HG02884 (cell line): ENCODE data around the gene AIMP1.
"Not testable (repeated sequence)": the region's sequence is repeated elsewhere in the genome, so short reads cannot be mapped to it uniquely, and the experiment has no call there.

Experiments used
- ATAC-seq: cut with Tn5 transposase; IDR thresholded peaks from one replicate; pipeline ENCODE4 v1.9.1; 2021; ENCODE audit warnings: mild to moderate bottlenecking, moderate library complexity; ENCODE audit not compliant: unreplicated experiment

Gene AIMP1

DNA sequence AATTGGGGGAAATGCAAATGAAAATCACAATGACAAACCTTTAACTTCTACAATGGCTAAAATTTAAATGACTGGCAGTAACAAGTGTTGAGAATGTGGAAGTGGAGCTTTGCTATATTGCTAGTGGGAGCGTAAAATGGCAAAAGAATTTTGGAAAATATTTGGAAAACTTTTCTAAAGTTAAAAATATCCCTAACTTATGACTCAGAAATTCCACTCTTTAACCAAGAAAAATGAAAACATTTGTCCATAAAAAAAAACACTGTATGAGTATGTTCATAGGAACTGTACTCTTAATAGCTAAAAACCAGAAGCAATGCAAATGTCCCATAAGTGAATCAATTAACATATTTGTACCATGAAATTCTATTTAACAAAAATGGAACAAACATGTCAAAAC, 4.0 kb upstream of the AIMP1 start:
- ATAC-seq: no peak

DNA sequence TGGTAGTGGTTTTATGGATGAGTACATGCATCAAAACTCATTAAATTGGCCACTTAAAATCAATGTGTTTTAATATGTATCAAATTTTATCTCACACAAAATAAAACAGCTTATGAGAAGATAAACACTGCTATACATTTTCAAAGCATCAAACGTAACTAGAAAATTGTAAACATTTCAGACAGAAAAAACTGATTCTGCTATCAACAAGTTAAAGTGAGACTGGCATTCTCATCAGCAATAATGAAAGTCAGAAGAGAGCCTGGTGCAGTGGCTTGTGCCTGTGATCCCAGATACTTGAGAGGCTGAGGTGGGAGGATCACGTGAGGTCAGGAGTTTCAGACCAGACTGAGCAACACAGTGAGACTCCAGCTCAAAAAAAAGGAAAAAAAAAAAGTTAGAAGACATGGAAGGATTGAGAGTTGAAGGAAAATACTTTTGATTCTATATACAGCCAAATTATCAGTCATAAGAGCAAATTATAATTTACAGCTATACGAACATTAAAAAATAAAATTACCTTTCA, 3.3 kb upstream of the AIMP1 start:
- no peak for ATAC-seq

DNA sequence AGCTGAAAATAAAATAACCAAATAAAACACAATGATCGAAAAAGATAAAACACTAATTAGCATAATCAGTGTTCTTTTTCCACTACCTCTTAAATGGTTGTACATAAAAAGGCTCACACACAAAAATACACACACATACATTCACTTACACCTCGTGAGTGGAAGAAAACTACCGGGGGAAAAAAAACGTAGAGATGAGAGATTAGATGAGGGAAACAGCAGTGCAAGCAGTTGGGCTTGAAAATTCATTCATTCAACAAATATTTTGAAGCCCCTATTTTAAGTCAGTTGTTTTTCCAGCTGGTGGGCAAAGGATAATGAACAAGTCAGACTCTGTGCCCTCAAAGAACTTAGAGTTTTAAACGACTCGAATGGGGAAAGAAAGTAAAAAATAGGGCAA, 1.4 kb upstream of the AIMP1 start:
- ATAC-seq: no peak

DNA sequence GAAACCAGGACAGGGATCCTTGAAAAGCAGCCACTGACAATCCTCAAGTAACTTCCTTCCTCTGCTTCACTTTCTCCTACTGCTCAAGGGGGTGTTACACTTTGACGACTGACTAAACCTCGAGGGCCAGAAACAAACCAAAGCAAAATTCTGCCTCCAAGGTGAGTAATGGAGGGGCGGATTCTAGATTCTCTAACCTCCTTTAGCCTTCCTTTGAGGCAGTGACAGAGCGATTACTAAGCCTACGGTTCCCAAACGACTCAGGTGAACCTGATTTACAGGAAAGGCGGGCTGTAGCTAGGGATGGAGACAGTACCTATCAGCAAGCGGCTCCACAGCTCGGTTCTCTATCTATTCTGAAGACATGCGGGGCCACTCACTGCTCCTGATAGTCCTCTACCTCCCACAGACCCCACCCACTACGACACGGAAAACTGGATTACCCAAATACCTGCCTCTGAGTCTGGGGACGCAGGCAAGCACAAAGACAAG, 828 bp upstream of the AIMP1 start:
- ATAC-seq: peak; percentile 24

DNA sequence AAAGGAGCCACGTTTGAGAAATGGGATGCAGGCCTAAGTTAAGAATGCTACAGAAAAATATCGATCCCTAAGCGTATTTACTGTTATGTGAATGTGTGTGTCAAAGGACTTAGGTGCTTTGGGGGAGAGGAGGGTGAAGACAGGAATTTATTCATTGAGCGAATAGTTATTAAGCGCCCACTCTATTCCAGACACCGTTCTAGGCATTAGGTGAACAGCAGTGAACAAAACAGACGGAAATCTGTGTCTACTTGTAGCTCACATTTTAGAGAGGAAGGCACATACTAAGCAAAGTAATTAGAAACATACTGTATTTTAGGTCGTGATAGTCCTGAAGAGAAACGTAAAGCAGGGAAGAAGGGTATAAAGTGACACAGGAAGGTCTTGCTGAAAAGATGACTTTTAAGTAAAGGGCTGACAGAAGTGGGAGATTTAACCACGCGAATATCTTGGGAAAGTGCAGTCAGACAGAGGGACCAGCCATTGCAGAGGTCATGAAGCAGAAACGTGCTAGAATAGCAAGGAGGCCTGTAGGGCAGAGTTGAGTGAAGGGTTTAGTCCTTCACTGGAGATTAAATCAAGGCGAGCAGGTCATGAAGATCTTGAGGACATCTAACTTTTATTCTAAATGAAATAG, 541 bp downstream of the AIMP1 start:
- ATAC-seq: peak; percentile 6

DNA sequence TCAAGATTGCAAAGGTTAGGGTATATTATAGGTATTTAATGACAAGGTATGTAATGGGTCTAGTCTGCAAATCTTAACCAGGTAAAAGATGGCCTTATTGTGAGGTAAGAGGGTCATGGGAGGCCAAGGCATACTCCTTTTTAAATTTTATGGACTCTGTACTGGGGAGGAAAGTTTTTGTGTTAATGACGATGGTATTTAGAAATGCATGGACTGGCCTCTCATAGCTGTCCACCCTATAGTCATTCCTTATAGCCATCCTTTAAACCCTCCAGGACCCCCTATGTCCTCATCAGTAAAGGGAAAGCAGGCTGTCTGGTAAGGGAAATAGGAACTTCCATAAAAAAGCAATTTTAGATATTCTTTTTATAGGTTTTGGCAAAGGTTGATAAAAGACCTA, 1.5 kb downstream of the AIMP1 start:
- no peak for ATAC-seq

DNA sequence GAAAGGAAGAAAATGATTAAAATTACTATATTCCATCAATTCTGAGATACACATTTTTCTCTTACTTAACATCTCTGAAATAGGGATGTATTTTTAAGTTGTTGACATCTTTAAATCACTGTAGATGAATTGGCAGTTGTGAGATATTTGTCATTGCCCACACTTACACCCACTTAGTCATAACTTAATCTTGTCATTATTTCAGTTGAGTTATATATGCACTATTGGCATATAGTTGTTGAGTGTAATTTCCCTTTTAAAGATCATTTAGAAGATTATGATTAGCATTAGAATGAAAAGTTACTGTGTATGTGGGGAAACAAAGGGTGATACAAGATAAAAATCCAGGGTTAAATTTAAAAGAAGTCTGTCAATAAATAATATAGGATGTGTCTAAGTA, 2.2 kb downstream of the AIMP1 start:
- ATAC-seq: no peak

DNA sequence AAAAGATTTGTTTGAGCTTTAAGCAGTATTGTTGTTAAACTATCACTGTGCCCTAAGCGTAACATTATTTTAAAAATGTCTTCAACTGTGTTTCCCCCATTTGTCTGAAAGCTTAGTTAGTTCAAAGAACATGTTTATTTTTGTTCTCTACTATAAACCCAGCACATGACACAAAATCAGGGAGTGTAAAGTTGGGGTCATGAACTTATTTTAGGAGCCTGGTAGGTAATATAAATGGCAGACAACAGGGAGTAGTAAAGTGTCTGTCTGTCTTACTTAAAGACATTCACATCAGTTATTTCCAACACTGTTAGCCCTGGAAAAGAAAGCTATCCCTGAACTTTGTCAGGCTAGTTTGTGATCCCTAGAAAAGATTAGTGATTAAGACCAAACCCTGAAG, 3.9 kb downstream of the AIMP1 start:
- no peak for ATAC-seq

DNA sequence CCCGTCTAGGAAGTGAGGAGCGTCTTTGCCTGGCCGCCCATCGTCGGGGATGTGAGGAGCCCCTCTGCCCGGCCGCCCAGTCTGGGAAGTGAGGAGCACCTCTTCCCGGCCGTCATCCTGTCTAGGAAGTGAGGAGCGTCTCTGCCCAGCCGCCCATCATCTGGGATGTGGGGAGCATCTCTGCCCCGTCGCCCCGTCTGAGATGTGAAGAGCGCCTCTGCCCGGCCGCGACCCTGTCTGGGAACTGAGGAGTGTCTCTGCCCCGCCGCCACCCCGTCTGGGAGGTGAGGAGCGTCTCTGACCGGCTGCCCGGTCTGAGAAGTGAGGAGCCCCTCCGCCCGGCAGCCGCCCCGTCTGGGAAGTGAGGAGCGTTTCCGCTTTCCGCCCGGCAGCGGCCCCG, 4.8 kb downstream of the AIMP1 start:
- ATAC-seq: not testable (repeated sequence)

DNA sequence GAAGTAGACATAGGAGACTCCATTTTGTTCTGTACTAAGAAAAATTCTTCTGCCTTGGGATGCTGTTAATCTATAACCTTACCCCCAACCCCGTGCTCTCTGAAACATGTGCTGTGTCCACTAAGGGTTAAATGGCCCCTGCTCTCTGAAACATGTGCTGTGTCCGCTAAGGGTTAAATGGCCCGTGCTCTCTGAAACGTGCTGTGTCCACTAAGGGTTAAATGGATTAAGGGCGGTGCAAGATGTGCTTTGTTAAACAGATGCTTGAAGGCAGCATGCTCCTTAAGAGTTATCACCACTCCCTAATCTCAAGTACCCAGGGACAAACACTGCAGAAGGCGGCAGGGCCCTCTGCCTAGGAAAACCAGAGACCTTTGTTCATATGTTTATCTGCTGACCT, 5.5 kb downstream of the AIMP1 start:
- ATAC-seq: not testable (repeated sequence)

DNA sequence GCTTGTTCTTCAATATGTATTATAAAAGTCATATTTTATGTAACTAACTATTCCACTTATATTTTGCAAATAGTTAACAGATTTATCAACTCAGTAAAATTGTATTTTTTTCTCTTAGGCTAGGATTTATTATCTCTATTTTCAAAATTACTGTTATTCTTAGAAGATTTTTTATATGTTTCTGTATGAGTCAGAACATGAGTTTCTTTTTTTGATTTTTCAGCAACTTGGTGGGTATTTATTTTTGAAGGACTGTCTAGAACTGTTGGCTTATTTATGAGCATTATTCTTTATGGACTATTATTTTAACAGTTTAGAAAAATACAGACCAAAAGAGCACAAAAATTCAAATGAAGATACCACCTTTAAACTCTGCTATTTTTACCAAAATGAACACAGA, 6.8 kb downstream of the AIMP1 start:
- no peak for ATAC-seq

DNA sequence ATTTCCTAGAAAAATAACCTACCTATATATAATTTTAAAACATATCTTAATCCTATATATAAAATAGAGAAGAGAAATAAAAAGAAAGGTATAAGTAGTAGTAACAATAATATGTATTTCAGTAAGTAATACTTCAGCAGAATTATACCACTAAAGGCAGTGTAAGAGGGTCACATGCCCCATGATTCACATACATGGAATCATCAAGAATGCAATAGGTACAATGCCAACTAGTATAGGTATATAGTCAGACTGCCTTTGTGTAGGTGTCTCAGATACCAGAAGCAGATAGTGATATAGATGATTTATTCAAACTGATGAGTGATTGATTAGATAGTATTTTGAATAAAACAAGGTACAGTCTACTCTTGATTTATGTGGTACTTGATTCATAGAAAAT, 9.4 kb downstream of the AIMP1 start:
- ATAC-seq: no peak

DNA sequence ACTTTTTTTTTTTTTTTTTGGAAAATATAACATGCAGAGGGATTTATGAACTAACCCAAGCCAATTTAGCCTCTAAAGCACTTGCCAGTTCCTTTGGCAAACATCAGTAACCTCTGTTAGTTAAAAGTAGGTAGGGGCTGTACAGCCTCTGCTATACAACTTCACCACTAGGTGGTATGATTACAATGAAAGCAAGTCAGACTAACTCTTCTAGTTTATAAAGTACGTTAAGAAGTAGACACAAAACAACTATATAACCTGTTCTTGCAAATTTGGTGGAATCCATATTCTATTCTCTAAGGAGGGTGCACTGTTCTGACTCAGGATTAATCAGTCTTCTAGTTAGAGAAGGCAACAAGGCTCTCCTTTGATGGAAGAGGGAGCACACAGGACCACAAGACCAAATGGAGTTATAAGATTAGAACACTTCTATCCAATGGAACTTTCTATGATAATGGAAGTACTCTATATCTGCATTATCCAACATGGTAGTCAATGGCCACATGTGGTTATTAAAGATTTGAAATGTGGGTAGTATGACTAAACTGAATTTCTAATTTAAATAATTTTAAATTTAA, 12.8 kb downstream of the AIMP1 start:
- peak; percentile 87 for ATAC-seq

DNA sequence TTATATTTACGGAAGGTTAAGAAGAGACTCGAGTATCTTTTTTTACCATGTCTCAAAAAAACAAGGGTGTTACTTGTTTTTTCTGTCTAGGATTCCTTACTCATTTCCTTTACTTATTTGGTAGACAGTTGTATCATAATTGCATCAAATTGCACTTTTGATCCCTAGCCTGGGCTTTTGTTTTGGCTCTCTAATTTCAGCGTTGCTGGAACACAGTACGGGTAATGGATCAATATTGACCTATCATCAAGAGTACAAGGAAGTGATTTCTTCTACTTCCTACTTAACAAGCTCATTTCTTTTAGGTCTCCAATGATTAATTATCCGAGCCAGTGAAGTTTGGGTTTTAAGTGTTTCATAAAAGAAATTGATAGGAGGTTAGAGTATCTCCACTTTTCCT, 16.8 kb downstream of the AIMP1 start:
- no peak for ATAC-seq

DNA sequence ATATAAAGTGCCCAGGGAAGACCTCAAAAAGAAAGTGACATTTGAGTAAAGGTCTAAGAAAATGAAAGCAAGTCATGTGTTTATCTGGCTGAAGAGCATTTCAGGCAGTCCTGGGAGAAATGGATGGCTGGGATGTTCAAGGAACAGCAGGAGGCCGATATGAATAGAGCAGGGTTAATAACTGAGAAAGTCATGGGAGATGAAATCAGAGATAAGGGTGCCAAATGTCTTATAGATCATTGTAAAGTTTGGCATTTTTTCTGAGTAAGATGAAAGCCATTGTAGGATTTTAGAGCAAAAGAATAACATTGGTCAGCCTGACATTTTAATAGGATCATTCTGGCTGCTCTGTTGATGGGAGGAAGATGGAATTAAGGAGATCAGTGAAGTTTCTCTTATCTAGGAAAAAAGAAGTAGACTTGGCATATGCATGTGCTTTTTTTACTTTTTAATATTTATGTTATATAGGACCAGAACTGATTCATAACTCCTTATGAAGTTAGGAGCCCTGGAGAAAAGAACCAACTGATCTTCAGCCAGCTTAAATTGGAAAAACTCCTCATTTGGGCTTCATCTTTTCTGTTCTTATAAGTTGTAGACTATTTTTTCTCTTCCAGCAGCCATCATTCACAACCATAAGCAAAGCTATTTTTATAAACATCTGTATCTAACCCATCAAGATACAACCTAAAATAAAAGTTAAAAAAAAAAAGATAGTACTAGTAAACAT, 18.6 kb downstream of the AIMP1 start:
- ATAC-seq: no peak

DNA sequence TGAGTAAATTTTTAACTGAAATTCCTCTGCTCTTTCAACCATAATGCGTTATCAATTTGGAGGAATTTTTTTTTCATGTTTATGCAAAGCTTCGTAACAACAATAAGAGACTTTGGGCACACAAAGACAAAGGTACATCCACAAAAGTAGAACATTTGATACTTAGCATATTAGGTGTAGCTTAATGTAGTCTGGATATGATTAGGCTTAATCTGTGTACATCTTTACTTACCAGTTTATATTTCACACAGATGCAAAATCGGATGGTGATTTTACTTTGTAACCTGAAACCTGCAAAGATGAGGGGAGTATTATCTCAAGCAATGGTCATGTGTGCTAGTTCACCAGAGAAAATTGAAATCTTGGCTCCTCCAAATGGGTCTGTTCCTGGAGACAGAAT, 20.3 kb downstream of the AIMP1 start:
- ATAC-seq: no peak

DNA sequence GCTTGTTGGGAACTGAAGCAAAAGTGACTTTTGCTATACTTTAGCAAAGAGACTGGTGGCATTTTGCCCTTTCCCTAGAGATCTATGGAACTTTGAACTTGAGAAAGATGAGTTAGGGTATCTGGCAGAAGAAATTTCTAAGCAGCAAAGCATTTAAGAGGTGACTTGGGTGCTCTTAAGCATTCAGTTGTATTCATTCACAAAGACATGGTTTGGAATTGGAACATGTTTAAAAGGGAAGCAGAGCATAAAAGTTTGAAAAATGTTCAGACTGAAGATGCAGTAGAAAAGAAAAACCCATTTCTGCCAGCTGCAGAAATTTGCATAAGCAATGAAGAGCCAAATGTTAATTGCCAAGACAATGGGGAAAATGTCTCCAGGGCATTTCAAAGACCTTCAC, 21.6 kb downstream of the AIMP1 start:
- ATAC-seq: no peak

DNA sequence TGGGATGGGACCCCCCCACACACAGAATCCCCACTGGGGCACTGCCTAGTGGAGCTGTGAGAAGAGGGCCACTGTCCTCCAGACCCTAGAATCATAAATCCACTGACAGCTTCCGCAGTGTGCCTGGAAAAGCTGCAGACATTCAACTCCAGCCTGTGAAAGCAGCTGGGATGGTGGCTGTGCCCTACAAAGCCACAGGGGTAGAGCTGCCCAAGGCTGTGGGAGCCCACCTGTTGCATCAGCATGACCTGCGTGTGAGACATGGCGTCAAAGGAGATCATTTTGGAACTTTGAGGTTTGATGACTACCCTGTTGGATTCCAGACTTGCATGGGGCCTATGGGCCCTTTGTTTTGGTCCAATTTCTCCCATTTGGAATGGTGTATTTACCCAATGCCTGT, 22.3 kb downstream of the AIMP1 start:
- no peak for ATAC-seq

DNA sequence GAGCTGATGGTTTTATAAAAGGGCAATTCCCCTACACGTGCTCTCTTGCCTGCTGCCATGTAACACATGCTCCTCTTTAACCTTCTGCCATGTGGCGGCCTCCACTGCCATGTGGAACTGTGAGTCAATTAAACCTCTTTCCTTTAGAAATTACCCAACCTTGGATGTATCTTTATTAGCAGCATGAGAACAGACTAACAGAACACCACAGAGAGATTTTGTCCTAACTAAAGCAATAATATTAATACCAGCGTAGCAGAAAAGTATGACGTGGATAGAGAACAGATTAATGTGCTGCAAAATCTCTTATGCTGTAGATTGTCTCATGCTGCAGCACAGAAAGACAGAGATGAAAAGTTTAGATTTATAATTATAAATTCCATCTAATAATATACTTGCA, 23.1 kb downstream of the AIMP1 start:
- no peak for ATAC-seq

DNA sequence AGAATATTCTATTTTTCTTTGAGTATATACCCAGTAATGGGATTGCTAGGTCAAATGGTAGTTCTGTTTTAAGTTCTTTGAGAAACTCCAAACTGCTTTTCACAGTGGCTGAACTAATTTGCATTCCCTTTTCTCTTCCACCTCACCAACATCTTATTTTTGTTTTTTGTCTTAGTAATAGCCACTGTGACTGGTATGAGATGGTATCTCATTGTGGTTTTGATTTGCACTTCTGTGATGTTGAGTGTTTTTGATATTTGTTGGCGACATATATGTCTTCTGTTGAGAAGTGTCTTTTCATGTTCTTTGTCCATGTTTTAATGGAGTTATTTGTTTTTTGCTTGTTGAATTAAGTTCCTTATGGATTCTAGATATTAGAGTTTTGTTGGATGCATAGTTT, 24.4 kb downstream of the AIMP1 start:
- ATAC-seq: no peak

DNA sequence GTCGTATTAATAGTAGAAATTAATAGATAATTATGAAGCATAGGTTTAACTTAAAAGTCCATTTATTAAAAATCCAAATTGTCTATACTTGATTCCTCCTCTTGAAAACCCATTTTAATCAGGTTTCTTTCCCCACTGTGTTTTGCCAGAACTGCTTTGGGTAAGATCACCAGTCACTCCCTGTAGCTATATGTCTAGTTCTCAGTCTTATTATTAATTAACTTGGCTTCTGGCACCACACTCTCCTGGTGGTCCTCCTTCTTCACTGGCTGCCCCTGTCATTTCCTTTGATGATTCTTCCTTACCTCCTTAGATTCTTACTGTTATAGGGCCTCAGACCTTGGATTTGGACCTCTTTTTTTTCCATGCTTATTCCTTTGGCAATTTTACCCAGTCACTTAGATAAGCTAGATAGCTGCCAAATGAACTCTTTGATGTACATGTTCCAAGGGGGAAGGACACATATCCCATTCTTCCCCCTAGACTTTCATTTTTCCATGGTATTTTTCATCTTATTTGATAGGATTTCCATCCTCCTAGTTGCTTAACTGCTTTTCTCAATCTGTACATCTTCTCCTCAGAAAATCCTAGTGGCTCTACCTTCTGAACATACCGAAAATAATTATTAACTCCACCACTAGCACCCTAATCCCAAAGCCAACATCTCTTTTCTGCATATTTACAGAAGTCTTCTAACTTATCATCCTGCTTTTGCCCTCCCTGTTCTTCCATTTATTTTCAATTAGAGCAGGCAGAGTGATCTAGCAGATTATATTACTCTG, 27.7 kb downstream of the AIMP1 start:
- ATAC-seq: no peak

DNA sequence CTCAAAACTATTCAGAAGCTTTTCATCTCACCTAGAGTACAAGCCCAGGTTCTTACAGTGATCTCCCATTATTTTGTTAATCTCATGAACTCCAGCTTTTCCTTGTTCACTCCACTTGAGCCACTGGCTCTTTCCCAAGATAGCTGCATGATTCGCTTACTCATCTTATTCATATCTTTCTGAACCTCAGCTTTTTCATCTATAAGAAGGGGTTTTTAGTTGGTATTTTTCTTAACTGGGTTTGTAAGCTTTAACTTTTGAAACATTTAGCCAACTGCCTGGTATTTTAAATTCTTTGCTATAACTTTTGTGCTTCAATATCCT, 28.3 kb downstream of the AIMP1 start:
- no peak for ATAC-seq
